Osteoblast (primary cell): ENCODE measurements around the gene SEC14L1. TPM values are rescaled to one million over a fixed set of nuclear protein-coding genes. Genes with fewer than 3 reads are reported as not detected.

Experiments
- DNase-seq: peaks from one replicate; pipeline ENCODE4 v3.0.0; 2011; ENCODE audit warnings: low spot score, mixed read lengths; ENCODE audit not compliant: insufficient read length; ENCODE audit errors: missing footprints
- H2AFZ ChIP-seq: 2 replicates; pipeline ENCODE4 v1.6.0; 2011; ENCODE audit warnings: mild to moderate bottlenecking, low read length
- H3K27ac ChIP-seq: 2 replicates; pipeline ENCODE4 v1.5.1; 2011; ENCODE audit warnings: mild to moderate bottlenecking, low read depth, low read length, moderate library complexity
- H3K27me3 ChIP-seq: 2 replicates; pipeline ENCODE4 v1.6.0; 2012; ENCODE audit warnings: mild to moderate bottlenecking, control low read depth, inconsistent platforms, low read length, moderate library complexity; ENCODE audit not compliant: insufficient read depth
- H3K36me3 ChIP-seq: 2 replicates; pipeline ENCODE4 v1.5.1; 2011; ENCODE audit warnings: mild to moderate bottlenecking, low read length, control low read depth, moderate library complexity; ENCODE audit not compliant: insufficient read depth
- H3K4me1 ChIP-seq: 2 replicates; pipeline ENCODE4 v1.5.1; 2011; ENCODE audit warnings: mild to moderate bottlenecking, low read length, control low read depth, moderate library complexity; ENCODE audit not compliant: insufficient read depth
- H3K4me2 ChIP-seq: 2 replicates; pipeline ENCODE4 v1.6.0; 2011; ENCODE audit warnings: mild to moderate bottlenecking, low read length; ENCODE audit not compliant: insufficient read depth
- H3K4me3 ChIP-seq: fragments of 200-600 bp; sonication (generic); 3 replicates; pipeline ENCODE4 v1.5.1; 2012; ENCODE audit warnings: mild to moderate bottlenecking, low read length, inconsistent platforms; ENCODE audit not compliant: insufficient read depth
- H3K79me2 ChIP-seq: 2 replicates; pipeline ENCODE4 v1.6.0; 2012; ENCODE audit warnings: mild to moderate bottlenecking, low read length, control low read depth, inconsistent platforms; ENCODE audit not compliant: insufficient read depth
- H3K9me3 ChIP-seq: 2 replicates; pipeline ENCODE4 v1.5.1; 2011; ENCODE audit warnings: low read depth, low read length, control low read depth
- H4K20me1 ChIP-seq: 2 replicates; pipeline ENCODE4 v1.6.0; 2012; ENCODE audit warnings: mild to moderate bottlenecking, low read length, control low read depth; ENCODE audit not compliant: insufficient read depth
- total RNA-seq: library from RNA; depleted of rRNA; stranded (reverse); fragments of >200 nt; gene quantifications from 2 replicates; pipeline ENCODE4 v1.2.3, GENCODE V29; 2012
- TF ChIP-seq, protein P1 (sequence below): IDR thresholded peaks from 2 replicates; pipeline ENCODE4 v1.5.1; 2011; ENCODE audit warnings: mild to moderate bottlenecking, low read depth, low read length, moderate library complexity; ENCODE audit errors: extremely low read depth

Gene SEC14L1
- total RNA-seq, 1 donor = 53.6 TPM

DNA sequence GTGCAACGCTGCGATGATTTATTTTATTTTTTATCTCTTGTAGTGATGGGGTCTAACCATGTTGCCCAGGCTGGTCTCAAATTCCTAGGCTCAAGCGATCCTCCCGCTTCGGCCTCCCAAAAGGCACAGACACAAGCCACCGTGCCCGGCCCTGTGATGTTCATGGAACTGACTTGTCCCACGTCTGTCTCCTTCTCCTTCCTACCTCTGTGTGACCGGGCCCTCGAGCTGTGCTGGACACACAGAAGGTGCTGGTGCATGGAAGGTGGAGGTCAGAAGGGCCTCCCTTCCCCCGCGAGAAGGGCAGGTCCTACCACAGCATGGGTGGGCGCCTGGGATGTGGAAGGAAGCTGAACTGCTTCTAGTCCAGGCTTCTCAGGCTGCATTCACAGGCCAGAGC is 88.0 kb downstream of the SEC14L1 start:
- H3K79me2 ChIP-seq = no peaks in the 10 kb centered on the region
- no peaks in the 10 kb centered on the region for H4K20me1 ChIP-seq
- H3K9me3 ChIP-seq = no peaks in the 10 kb centered on the region
- no peaks in the 10 kb centered on the region for H3K27me3 ChIP-seq
- no peaks in the 10 kb centered on the region for H3K4me1 ChIP-seq
- H3K36me3 ChIP-seq = no peaks in the 10 kb centered on the region
- H3K27ac ChIP-seq = no peak overlapping the region
- no peak overlapping the region for H2AFZ ChIP-seq
- peak; percentile 22 for DNase-seq
- TF ChIP-seq, protein P1, sequence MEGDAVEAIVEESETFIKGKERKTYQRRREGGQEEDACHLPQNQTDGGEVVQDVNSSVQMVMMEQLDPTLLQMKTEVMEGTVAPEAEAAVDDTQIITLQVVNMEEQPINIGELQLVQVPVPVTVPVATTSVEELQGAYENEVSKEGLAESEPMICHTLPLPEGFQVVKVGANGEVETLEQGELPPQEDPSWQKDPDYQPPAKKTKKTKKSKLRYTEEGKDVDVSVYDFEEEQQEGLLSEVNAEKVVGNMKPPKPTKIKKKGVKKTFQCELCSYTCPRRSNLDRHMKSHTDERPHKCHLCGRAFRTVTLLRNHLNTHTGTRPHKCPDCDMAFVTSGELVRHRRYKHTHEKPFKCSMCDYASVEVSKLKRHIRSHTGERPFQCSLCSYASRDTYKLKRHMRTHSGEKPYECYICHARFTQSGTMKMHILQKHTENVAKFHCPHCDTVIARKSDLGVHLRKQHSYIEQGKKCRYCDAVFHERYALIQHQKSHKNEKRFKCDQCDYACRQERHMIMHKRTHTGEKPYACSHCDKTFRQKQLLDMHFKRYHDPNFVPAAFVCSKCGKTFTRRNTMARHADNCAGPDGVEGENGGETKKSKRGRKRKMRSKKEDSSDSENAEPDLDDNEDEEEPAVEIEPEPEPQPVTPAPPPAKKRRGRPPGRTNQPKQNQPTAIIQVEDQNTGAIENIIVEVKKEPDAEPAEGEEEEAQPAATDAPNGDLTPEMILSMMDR = no peak
- no peak overlapping the region for H3K4me3 ChIP-seq
- H3K4me2 ChIP-seq = no peak overlapping the region

DNA sequence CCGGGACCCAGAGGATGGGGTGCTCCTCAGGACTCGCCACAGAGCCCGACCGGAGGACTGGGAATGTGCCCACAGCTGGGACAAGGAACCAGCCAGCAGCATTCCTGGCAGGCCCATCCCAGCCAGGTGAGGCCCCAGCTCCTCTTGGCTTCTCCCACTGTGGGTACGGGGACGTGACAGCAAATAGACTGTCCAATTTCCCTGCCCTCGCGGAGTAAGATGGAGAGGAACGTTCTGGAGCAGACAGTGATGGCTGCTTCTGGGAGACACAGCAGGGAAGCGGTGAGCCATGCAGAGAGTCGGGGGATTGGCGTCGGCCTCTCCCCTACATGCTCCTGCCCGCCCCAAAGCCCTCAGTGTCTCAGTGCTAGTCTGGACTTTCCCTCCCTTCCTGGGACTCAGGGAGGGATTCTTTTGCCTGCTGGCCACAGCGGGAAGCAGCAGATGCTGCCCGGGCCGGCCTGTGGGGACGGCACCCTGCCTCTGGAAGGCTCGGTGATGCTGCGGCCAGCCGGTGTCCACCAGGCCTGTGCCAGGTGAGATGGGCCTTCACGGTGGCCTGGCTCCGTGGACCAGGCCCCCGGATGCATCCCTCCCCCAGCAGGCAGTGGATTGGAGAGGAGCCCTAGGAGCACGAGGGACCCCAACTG is 89.1 kb downstream of the SEC14L1 start:
- H3K79me2 ChIP-seq = no peaks in the 10 kb centered on the region
- TF ChIP-seq, protein P1 = no peak
- no peak overlapping the region for H3K4me2 ChIP-seq
- H3K4me1 ChIP-seq = no peaks in the 10 kb centered on the region
- DNase-seq = peak; percentile 23
- no peak overlapping the region for H2AFZ ChIP-seq
- no peak overlapping the region for H3K4me3 ChIP-seq
- no peaks in the 10 kb centered on the region for H3K9me3 ChIP-seq
- H3K27me3 ChIP-seq = no peaks in the 10 kb centered on the region
- H4K20me1 ChIP-seq = no peaks in the 10 kb centered on the region
- no peak overlapping the region for H3K27ac ChIP-seq
- H3K36me3 ChIP-seq = no peaks in the 10 kb centered on the region

DNA sequence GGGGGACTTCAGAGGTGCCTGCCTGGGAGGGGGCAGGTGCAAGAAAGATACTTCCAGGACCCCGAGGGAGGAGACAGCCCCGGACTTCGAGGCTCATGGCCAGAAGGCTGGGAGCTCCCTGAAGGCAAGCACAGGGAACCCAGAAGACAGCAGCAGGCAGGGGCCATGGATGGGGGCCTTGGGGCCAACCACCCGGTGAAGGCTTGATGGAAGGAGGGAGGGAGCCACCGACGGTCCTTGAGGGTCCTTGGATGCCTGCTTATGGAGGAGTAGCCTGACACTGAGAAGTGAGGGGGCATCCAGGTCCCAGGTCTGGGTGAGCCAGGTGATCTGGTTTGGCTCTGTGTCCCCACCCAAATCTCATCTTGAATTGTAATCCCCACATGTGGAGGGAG is 89.7 kb downstream of the SEC14L1 start:
- no peaks in the 10 kb centered on the region for H3K27me3 ChIP-seq
- no peaks in the 10 kb centered on the region for H3K79me2 ChIP-seq
- no peaks in the 10 kb centered on the region for H3K36me3 ChIP-seq
- TF ChIP-seq, protein P1 = no peak
- H3K27ac ChIP-seq = no peak overlapping the region
- no peaks in the 10 kb centered on the region for H3K9me3 ChIP-seq
- H3K4me2 ChIP-seq = no peak overlapping the region
- no peaks in the 10 kb centered on the region for H3K4me1 ChIP-seq
- DNase-seq = no peak
- H2AFZ ChIP-seq = no peak overlapping the region
- no peak overlapping the region for H3K4me3 ChIP-seq
- H4K20me1 ChIP-seq = no peaks in the 10 kb centered on the region

DNA sequence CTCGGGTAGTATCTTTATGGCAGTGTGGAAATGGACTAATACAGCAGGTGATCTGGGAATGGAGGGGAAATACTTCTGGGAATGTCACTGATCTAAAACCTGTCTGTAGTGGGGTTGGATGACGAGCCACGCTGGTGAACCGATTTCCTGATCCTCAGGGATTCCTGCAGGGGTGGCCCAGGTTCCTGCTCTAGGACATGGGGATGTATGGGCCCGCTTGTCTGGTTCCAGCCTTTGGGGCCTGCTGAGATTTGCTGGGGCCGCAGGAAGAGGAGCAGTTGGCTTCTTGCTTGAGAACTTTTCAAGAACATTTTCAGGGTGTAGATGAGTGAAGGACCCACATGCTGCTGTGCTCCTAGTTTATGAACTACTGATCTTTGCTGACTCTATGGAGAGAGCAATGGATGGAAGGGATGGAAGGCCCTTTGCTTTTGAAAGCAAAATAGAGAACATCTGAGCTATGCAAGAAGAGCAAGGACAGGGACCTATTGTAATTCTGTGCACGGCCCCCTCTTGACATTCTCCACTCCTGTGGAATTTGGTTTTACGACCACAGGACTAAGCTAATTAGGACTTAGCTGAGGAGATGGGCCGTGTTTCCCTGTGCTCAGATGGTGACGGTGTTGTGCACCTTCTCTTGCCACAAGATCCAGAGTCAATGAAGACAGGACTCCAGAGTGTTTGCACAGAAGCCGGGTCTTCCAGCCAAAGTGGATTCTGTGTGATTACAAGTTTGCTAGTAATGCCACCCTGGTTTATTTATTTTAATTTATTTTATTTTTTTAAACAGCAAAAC is 90.5 kb downstream of the SEC14L1 start:
- TF ChIP-seq, protein P1 = no peak
- Histone ChIP-seq H2AFZ (no peak overlapping the region), H3K27ac (no peak overlapping the region), H4K20me1 (no peaks in the 10 kb centered on the region), H3K27me3 (no peaks in the 10 kb centered on the region), H3K4me3 (no peak overlapping the region), H3K36me3 (no peaks in the 10 kb centered on the region), H3K4me1 (no peaks in the 10 kb centered on the region), H3K9me3 (no peaks in the 10 kb centered on the region), H3K4me2 (no peak overlapping the region), H3K79me2 (no peaks in the 10 kb centered on the region)
- peak; percentile 36 for DNase-seq
